Mesendoderm (in vitro differentiated cells): ENCODE results near the gene NGB.

Experiments used
- DNase-seq: peaks from one replicate; pipeline ENCODE4 v3.0.0; 2013
- H2AK5ac ChIP-seq: 2 replicates; pipeline ENCODE4 v1.6.1; 2013; ENCODE audit warnings: low read length, inconsistent platforms
- H2BK120ac ChIP-seq: 2 replicates; pipeline ENCODE4 v1.6.1; 2013; ENCODE audit warnings: low read depth, mild to moderate bottlenecking, low read length, moderate library complexity, mixed read lengths
- H2BK15ac ChIP-seq: replicated peaks from 2 replicates; pipeline ENCODE4 v1.6.1; 2013; ENCODE audit warnings: low read depth, mild to moderate bottlenecking, moderate library complexity
- H2BK5ac ChIP-seq: 2 replicates; pipeline ENCODE4 v1.6.1; 2013; ENCODE audit warnings: low read length, inconsistent platforms
- H3K18ac ChIP-seq: 2 replicates; pipeline ENCODE4 v1.6.1; 2013; ENCODE audit warnings: mild to moderate bottlenecking, low read length, mixed read lengths
- H3K23ac ChIP-seq: one replicate; pipeline ENCODE4 v1.6.1; 2013; ENCODE audit warnings: low read length
- H3K27ac ChIP-seq: 2 replicates; pipeline ENCODE4 v1.5.1; 2013; ENCODE audit warnings: low read depth, mild to moderate bottlenecking, inconsistent platforms, low read length, moderate library complexity
- H3K27me3 ChIP-seq: 2 replicates; pipeline ENCODE4 v1.6.1; 2013; ENCODE audit warnings: low read length, control low read depth, mild to moderate bottlenecking, inconsistent platforms; ENCODE audit not compliant: insufficient read depth, poor library complexity
- H3K36me3 ChIP-seq: 2 replicates; pipeline ENCODE4 v1.6.1; 2013; ENCODE audit warnings: low read length, inconsistent platforms; ENCODE audit not compliant: control insufficient read depth, insufficient read depth
- H3K4ac ChIP-seq: one replicate; pipeline ENCODE4 v1.6.1; 2013; ENCODE audit warnings: low read depth, mild to moderate bottlenecking, low read length, moderate library complexity
- H3K4me1 ChIP-seq: 2 replicates; pipeline ENCODE4 v1.6.1; 2013; ENCODE audit warnings: low read depth, low read length, inconsistent platforms; ENCODE audit not compliant: control insufficient read depth
- H3K4me2 ChIP-seq: 2 replicates; pipeline ENCODE4 v1.6.1; 2013; ENCODE audit warnings: low read length
- H3K4me3 ChIP-seq: 2 replicates; pipeline ENCODE4 v1.5.1; 2013; ENCODE audit warnings: mild to moderate bottlenecking, low read length
- H3K56ac ChIP-seq: one replicate; pipeline ENCODE4 v1.6.1; 2013; ENCODE audit warnings: low read length
- H3K79me1 ChIP-seq: 2 replicates; pipeline ENCODE4 v1.6.1; 2013; ENCODE audit warnings: low read length, inconsistent platforms
- H3K79me2 ChIP-seq: 2 replicates; pipeline ENCODE4 v1.6.1; 2013; ENCODE audit warnings: mild to moderate bottlenecking, low read length; ENCODE audit not compliant: control insufficient read depth, insufficient read depth
- H3K9ac ChIP-seq: 2 replicates; pipeline ENCODE4 v1.6.1; 2013; ENCODE audit warnings: low read length, inconsistent platforms
- H4K5ac ChIP-seq: one replicate; pipeline ENCODE4 v1.6.1; 2013; ENCODE audit warnings: low read length
- H4K8ac ChIP-seq: one replicate; pipeline ENCODE4 v1.6.1; 2013; ENCODE audit warnings: low read depth, mild to moderate bottlenecking, control low read depth, low read length, moderate library complexity
- WGBS: extraction: QIAGEN DNeasy Blood & Tissue Kit; methylation state at CpG from one replicate; pipeline ENCODE4 v1.1.7; 2013; ENCODE audit warnings: low lambda C conversion rate, missing lambda C conversion rate; ENCODE audit not compliant: insufficient coverage; ENCODE audit errors: extremely low coverage; 5-methylcytosine and 5-hydroxymethylcytosine counted together

NGB gene

GRCh38 chr14:77279719-77280118 is 8.7 kb upstream of the NGB start:
- no peaks in the 10 kb centered on the region for H3K79me1 ChIP-seq
- no peak overlapping the region for H3K18ac ChIP-seq
- H2BK5ac ChIP-seq = no peak overlapping the region
- no peak overlapping the region for H3K9ac ChIP-seq
- DNase-seq = no peak
- H3K4me3 ChIP-seq = no peak overlapping the region
- H4K5ac ChIP-seq = no peak overlapping the region
- no peaks in the 10 kb centered on the region for H3K79me2 ChIP-seq
- H2BK120ac ChIP-seq = no peak overlapping the region
- WGBS = no CpG with 5 or more reads among the region's 13 CpGs
- H3K23ac ChIP-seq = no peak overlapping the region
- H2BK15ac ChIP-seq = no peak overlapping the region
- no peak overlapping the region for H3K27ac ChIP-seq
- H3K36me3 ChIP-seq = peaks cover 2% of the 10 kb centered on the region
- no peaks in the 10 kb centered on the region for H3K27me3 ChIP-seq
- H3K4me2 ChIP-seq = no peak overlapping the region
- no peak overlapping the region for H3K4ac ChIP-seq
- H3K4me1 ChIP-seq = no peaks in the 10 kb centered on the region
- H3K56ac ChIP-seq = no peak overlapping the region
- H2AK5ac ChIP-seq = no peak overlapping the region
- H4K8ac ChIP-seq = no peak overlapping the region

GRCh38 chr14:77278461-77279230 is 7.6 kb upstream of the NGB start:
- Histone ChIP-seq H3K4me3 (no peak overlapping the region), H3K4me1 (no peaks in the 10 kb centered on the region), H4K5ac (no peak overlapping the region), H3K18ac (no peak overlapping the region), H3K36me3 (peaks cover under 1% of the 10 kb centered on the region), H3K27ac (no peak overlapping the region), H3K79me2 (no peaks in the 10 kb centered on the region), H2BK15ac (no peak overlapping the region), H3K23ac (no peak overlapping the region), H3K79me1 (no peaks in the 10 kb centered on the region), H2AK5ac (no peak overlapping the region), H3K4ac (no peak overlapping the region), H3K9ac (no peak overlapping the region), H4K8ac (no peak overlapping the region), H3K27me3 (no peaks in the 10 kb centered on the region), H3K56ac (no peak overlapping the region), H2BK120ac (no peak overlapping the region), H2BK5ac (no peak overlapping the region), H3K4me2 (no peak overlapping the region)
- no peak for DNase-seq
- WGBS = no CpG with 5 or more reads among the region's 14 CpGs

DNA sequence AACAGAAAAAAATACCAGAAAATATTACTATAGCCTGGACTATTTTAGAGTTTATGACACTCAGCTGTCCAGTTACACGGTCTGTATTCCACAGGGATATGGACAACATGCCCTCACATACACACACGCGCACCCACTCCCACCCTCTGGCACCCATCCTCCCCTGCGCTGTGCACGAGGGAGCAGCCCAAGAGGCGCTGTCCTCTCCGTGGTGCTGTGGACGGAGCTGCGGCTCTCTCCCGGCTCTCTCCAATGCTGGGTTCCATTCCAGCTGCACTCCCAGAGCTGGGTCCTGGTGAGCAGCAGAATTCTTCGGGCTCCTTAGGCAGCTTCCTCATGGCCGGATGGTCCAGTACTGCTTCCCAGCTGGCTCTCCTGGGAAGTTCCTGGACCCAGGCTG is 6.0 kb upstream of the NGB start:
- no peak overlapping the region for H3K4me2 ChIP-seq
- H2BK5ac ChIP-seq = no peak overlapping the region
- WGBS = no CpG with 5 or more reads among the region's 12 CpGs
- H3K79me1 ChIP-seq = no peaks in the 10 kb centered on the region
- H2BK15ac ChIP-seq = no peak overlapping the region
- H3K79me2 ChIP-seq = no peaks in the 10 kb centered on the region
- H3K27ac ChIP-seq = no peak overlapping the region
- H3K36me3 ChIP-seq = no peaks in the 10 kb centered on the region
- H3K9ac ChIP-seq = no peak overlapping the region
- H3K18ac ChIP-seq = no peak overlapping the region
- no peak overlapping the region for H3K23ac ChIP-seq
- H3K4me3 ChIP-seq = no peak overlapping the region
- no peaks in the 10 kb centered on the region for H3K4me1 ChIP-seq
- H2BK120ac ChIP-seq = no peak overlapping the region
- no peak for DNase-seq
- H3K4ac ChIP-seq = no peak overlapping the region
- H2AK5ac ChIP-seq = no peak overlapping the region
- no peaks in the 10 kb centered on the region for H3K27me3 ChIP-seq
- H3K56ac ChIP-seq = no peak overlapping the region
- H4K8ac ChIP-seq = no peak overlapping the region
- H4K5ac ChIP-seq = no peak overlapping the region

- H4K8ac ChIP-seq = no peak overlapping the region
- H3K27ac ChIP-seq = no peak overlapping the region
- no CpG with 5 or more reads among the region's 15 CpGs for WGBS
- no peak overlapping the region for H3K4me3 ChIP-seq
- no peaks in the 10 kb centered on the region for H3K4me1 ChIP-seq
- H3K9ac ChIP-seq = no peak overlapping the region
- no peak overlapping the region for H3K4ac ChIP-seq
- no peak overlapping the region for H2BK15ac ChIP-seq
- H3K79me1 ChIP-seq = no peaks in the 10 kb centered on the region
- H3K23ac ChIP-seq = no peak overlapping the region
- H3K56ac ChIP-seq = no peak overlapping the region
- H2AK5ac ChIP-seq = no peak overlapping the region
- no peak overlapping the region for H3K4me2 ChIP-seq
- no peaks in the 10 kb centered on the region for H3K79me2 ChIP-seq
- DNase-seq = no peak
- no peak overlapping the region for H3K18ac ChIP-seq
- peaks cover 1% of the 10 kb centered on the region for H3K27me3 ChIP-seq
- no peak overlapping the region for H2BK5ac ChIP-seq
- no peak overlapping the region for H4K5ac ChIP-seq
- no peaks in the 10 kb centered on the region for H3K36me3 ChIP-seq
- H2BK120ac ChIP-seq = no peak overlapping the region
Measured at GRCh38 chr14:77276295-77276935, 5.4 kb upstream of the NGB start.

DNA sequence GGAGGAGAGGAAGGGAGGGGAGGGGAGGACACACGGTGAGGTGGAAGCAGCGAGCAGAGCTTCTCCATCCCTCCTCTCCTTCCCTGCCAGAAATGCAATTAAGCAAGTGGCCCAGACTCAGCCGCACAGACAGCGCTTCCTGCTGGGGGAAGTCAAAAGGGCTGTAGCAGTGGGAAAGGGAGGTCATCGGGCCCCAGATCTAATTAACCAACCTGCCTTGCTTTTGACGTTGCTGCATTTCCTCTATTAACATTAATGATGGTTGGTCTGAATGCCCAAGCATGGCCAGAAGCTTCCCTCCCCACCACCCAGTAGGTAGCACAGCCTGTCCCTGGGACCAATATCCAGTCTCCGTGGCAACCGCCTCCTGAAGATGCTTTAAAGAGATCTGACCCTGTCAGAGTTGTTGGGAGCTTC is 4.6 kb upstream of the NGB start:
- Histone ChIP-seq H3K23ac (no peak overlapping the region), H3K9ac (no peak overlapping the region), H3K79me1 (no peaks in the 10 kb centered on the region), H2BK5ac (no peak overlapping the region), H3K4me3 (no peak overlapping the region), H3K4me1 (no peaks in the 10 kb centered on the region), H3K4me2 (no peak overlapping the region), H3K27ac (no peak overlapping the region), H2BK15ac (no peak overlapping the region), H4K5ac (no peak overlapping the region), H2BK120ac (no peak overlapping the region), H3K4ac (no peak overlapping the region), H2AK5ac (no peak overlapping the region), H3K56ac (no peak overlapping the region), H3K79me2 (no peaks in the 10 kb centered on the region), H3K27me3 (peaks cover 9% of the 10 kb centered on the region), H3K36me3 (no peaks in the 10 kb centered on the region), H4K8ac (no peak overlapping the region), H3K18ac (no peak overlapping the region)
- no CpG with 5 or more reads among the region's 8 CpGs for WGBS
- no peak for DNase-seq
